A673 (cell line): ENCODE measurements around the gene KLK12. TPM values are rescaled to one million over a fixed set of nuclear protein-coding genes. Genes with fewer than 3 reads are reported as not detected.

ENCODE experiments used
- BruUV-seq: library from RNA; stranded (reverse); fragments of 400-500 nt; replicated peaks from 2 replicates; lab custom pipeline; 2021; lab: Mats Ljungman, UMichigan
- CTCF ChIA-PET: fragments of 300-600 bp; sonication (Branson Sonifier 250); formaldehyde crosslinking; loops from one replicate; lab custom pipeline; 2022; ENCODE audit warnings: antibody characterized with exemption; lab: Charles Lee
- POLR2A ChIA-PET: fragments of 300-600 bp; sonication (Branson Sonifier 250); formaldehyde crosslinking; loops from one replicate; lab custom pipeline; 2022; ENCODE audit warnings: antibody characterized with exemption; ENCODE audit not compliant: low non-redundant PET; lab: Charles Lee
- DNase-seq: peaks from one replicate; pipeline ENCODE4 v3.0.0-alpha.2; 2015; ENCODE audit warnings: low spot score
- H3K27ac ChIP-seq: fragments of 200-600 bp; sonication (generic); 2 replicates; pipeline ENCODE4 v1.5.1; 2016; ENCODE audit warnings: mixed run types, low read depth, mild to moderate bottlenecking, mixed read lengths, antibody characterized with exemption, low read length; ENCODE audit not compliant: poor library complexity, severe bottlenecking
- H3K27me3 ChIP-seq: fragments of 200-600 bp; sonication (generic); replicated peaks from 2 replicates; pipeline ENCODE4 v1.6.1; 2017; ENCODE audit warnings: mixed run types, low read depth, mild to moderate bottlenecking, mixed read lengths, antibody characterized with exemption, low read length; ENCODE audit not compliant: insufficient read depth, poor library complexity
- H3K36me3 ChIP-seq: fragments of 200-600 bp; sonication (generic); 2 replicates; pipeline ENCODE4 v1.6.1; 2016; ENCODE audit warnings: mixed run types, mild to moderate bottlenecking, mixed read lengths, antibody characterized with exemption, low read length; ENCODE audit not compliant: insufficient read depth, poor library complexity, severe bottlenecking
- H3K4me1 ChIP-seq: fragments of 200-600 bp; sonication (generic); 2 replicates; pipeline ENCODE4 v1.6.1; 2017; ENCODE audit warnings: mixed run types, mild to moderate bottlenecking, mixed read lengths, antibody characterized with exemption, low read length; ENCODE audit not compliant: insufficient read depth, poor library complexity, severe bottlenecking
- H3K4me3 ChIP-seq: fragments of 200-600 bp; sonication (generic); 2 replicates; pipeline ENCODE4 v1.5.1; 2016; ENCODE audit warnings: low read depth, mixed run types, mild to moderate bottlenecking, mixed read lengths, low read length; ENCODE audit not compliant: poor library complexity, severe bottlenecking
- H3K9me3 ChIP-seq: fragments of 200-600 bp; sonication (generic); 2 replicates; pipeline ENCODE4 v1.6.1; 2016; ENCODE audit warnings: mixed run types, low read depth, mild to moderate bottlenecking, mixed read lengths, antibody characterized with exemption, low read length; ENCODE audit not compliant: poor library complexity, severe bottlenecking
- EZH2 ChIP-seq: fragments of 200-600 bp; sonication (generic); IDR thresholded peaks from 2 replicates; pipeline ENCODE4 v1.6.1; 2017; ENCODE audit warnings: borderline replicate concordance, low read depth, mild to moderate bottlenecking, mixed read lengths, antibody characterized with exemption, low read length; ENCODE audit not compliant: poor library complexity, severe bottlenecking
- intact Hi-C: fragments of 100-400 bp; cut with micrococcal nuclease; formaldehyde crosslinking; loops from one replicate; pipeline ENCODE4 v1.10.0; 2022; ENCODE audit not compliant: unreplicated experiment
- total RNA-seq: library from RNA; stranded (reverse); gene quantifications from 2 replicates; pipeline ENCODE4 v1.2.3, GENCODE V29; 2021
- TF ChIP-seq, protein P1 (sequence below): fragments of 300-800, 200-600 bp; sonication (generic); conservative IDR thresholded peaks from 2 replicates; pipeline ENCODE4 v1.5.1; 2017; ENCODE audit warnings: low read depth, mild to moderate bottlenecking, antibody characterized with exemption, low read length, moderate library complexity, mixed read lengths

KLK12 gene
- total RNA-seq, 1 experiment from 2014 or later: not detected

DNA sequence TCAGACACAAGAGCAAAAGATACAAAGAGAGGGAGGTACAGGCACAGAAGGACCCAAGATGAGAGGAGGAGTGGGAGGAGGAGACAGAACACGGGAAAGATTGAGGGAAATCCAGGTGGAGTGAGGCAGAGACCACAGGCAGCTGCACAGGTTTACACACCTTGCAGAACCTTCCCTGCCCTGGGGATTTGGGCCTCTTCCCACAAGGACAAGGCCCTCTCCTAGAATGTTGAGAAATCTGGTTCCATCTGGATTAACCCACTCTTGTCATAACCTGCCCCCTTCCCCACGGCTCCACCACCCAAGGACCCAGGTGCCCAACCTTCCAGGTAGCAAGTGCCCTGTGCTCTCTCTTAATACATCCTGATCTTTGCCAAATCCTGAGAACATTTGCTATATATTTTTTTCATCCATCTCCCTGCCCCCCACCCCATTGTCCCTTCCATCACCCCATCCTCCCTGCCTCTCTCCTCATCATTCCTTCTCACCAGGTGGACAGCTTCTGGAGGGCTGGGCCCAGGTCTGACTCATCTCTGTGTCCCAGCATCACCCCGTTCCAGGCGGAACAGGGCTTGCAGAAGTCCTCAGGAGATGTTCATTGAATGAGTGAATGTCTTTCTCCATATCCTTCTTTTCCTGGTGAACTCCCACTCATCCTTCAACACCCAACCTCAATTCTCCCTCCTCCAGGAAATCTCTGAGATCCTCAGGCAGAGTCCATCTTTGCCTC, 24.6 kb downstream of the KLK12 start:
- TF ChIP-seq EZH2: no peak
- ChIA-PET CTCF (interaction anchor here (0.6 kb wide), 1 partner anchor 1275 kb away, joined by 3 read pairs; no protein-coding TSS in a partner anchor), POLR2A (no interaction called here)
- Histone ChIP-seq H3K36me3 (no peaks in the 10 kb centered on the region), H3K9me3 (no peaks in the 10 kb centered on the region), H3K4me3 (no peak overlapping the region), H3K27ac (no peak overlapping the region), H3K27me3 (peaks cover 48% of the 10 kb centered on the region), H3K4me1 (no peaks in the 10 kb centered on the region)
- intact Hi-C loops: loop anchor here (10.0 kb wide), 1 partner anchor 305 kb away; no protein-coding TSS in a partner anchor
- BruUV-seq: no TSS peak
- no peak for DNase-seq

- no peak overlapping the region for H3K27ac ChIP-seq
- peaks cover 48% of the 10 kb centered on the region for H3K27me3 ChIP-seq
- no peak for DNase-seq
- no peaks in the 10 kb centered on the region for H3K9me3 ChIP-seq
- no TSS peak for BruUV-seq
- ChIA-PET POLR2A (no interaction called here), CTCF (no interaction called here)
- intact Hi-C loops: no loop called here
- H3K4me1 ChIP-seq: no peaks in the 10 kb centered on the region
- no peak for TF ChIP-seq EZH2
- TF ChIP-seq, protein P1, sequence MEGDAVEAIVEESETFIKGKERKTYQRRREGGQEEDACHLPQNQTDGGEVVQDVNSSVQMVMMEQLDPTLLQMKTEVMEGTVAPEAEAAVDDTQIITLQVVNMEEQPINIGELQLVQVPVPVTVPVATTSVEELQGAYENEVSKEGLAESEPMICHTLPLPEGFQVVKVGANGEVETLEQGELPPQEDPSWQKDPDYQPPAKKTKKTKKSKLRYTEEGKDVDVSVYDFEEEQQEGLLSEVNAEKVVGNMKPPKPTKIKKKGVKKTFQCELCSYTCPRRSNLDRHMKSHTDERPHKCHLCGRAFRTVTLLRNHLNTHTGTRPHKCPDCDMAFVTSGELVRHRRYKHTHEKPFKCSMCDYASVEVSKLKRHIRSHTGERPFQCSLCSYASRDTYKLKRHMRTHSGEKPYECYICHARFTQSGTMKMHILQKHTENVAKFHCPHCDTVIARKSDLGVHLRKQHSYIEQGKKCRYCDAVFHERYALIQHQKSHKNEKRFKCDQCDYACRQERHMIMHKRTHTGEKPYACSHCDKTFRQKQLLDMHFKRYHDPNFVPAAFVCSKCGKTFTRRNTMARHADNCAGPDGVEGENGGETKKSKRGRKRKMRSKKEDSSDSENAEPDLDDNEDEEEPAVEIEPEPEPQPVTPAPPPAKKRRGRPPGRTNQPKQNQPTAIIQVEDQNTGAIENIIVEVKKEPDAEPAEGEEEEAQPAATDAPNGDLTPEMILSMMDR: no peak
- no peaks in the 10 kb centered on the region for H3K36me3 ChIP-seq
- H3K4me3 ChIP-seq: no peak overlapping the region
These were observed 25.5 kb downstream of the KLK12 start for GRCh38 chr19:51009061-51009891.

DNA sequence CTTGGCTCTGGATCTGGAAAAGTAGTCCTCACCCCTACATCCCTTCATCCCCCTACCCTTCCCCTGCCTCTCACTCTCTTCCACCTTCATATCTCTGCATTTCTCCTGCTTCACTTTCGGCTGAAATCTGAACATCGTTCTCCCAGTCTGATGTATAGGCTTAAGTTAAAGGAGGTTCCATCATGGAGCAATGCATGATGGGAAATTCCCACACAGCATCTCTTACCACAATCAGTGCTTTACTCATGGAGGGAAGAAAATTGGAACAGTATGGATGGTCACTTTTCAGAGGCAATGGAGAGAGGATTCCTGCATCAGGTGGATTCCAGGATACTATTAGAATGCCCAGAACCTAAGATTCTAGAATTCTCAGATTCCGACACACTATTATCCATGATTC, 27.3 kb downstream of the KLK12 start:
- ChIA-PET POLR2A (no interaction called here), CTCF (no interaction called here)
- no peak overlapping the region for H3K4me3 ChIP-seq
- TF ChIP-seq, protein P1: no peak
- TF ChIP-seq EZH2: no peak
- no peaks in the 10 kb centered on the region for H3K9me3 ChIP-seq
- BruUV-seq: no TSS peak
- no peaks in the 10 kb centered on the region for H3K36me3 ChIP-seq
- peaks cover 48% of the 10 kb centered on the region for H3K27me3 ChIP-seq
- no peak overlapping the region for H3K27ac ChIP-seq
- intact Hi-C loops: no loop called here
- no peak for DNase-seq
- H3K4me1 ChIP-seq: no peaks in the 10 kb centered on the region
